ENCODE results near the gene RRM1. TPM values are rescaled to one million over a fixed set of nuclear protein-coding genes. Genes with fewer than 3 reads are reported as not detected.

Gene RRM1
- total and polyA plus RNA-seq, 9 of the 15 experiments (the other 6 are each of a cell fraction or from before 2014, with no cell fraction given), result 113 to 270 (median 163) TPM

DNA sequence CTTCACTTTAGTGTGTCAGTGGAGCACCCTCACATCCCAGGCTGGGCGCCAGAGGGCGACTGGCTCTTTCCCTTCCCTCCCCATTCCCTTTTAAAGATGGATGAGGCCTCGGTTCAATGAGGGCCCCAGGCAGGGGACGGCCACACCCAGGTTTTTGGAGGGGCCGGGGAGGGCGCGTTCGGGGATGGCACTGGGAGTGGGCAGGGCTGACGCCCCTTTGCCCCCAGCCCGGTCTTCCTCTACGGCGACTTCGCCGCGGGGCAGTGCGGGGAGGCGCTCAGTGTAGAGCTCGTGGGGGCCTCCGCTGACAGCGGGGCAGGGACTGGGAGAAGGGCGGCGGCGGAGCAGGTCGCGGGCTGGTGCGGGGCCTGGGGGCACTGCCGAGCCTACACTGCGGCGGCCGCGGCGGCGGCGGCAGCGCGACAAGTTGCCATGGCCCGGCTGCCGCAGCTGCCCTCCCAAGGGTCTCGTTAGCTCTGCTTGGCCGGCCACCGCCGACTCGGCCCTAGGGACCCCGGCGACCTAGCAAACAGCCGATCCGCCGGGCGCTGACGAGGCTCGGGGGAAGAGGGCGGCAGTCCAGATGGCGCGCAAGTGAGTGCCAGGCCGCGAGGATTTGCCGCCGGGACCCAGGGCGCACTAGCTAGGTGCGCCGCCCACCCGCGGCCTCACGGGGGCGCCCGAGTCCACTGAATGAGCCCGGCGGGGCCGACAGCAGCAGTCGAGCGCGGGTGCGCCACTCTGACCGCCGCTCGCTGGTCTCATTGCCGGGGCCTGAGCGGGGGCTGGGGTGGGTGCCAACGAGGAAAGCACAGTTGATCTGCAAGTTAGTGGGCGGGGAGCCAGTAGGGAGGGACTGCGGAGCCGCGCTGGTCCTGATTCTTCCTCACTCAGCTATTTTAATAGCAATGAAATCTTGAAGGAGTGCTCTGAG is 92.7 kb downstream of the RRM1 start (continued):
- TF ChIP-seq, protein P1, sequence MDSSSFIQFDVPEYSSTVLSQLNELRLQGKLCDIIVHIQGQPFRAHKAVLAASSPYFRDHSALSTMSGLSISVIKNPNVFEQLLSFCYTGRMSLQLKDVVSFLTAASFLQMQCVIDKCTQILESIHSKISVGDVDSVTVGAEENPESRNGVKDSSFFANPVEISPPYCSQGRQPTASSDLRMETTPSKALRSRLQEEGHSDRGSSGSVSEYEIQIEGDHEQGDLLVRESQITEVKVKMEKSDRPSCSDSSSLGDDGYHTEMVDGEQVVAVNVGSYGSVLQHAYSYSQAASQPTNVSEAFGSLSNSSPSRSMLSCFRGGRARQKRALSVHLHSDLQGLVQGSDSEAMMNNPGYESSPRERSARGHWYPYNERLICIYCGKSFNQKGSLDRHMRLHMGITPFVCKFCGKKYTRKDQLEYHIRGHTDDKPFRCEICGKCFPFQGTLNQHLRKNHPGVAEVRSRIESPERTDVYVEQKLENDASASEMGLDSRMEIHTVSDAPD (CRISPR knock-in tag; IDR thresholded peaks at IDR 0.05), result no peak
- TF ChIP-seq RBM25 (IDR thresholded peaks at IDR 0.05; ENCODE audit: low read depth, low read length, severe bottlenecking) (peak; percentile 35), GTF2A2 (tag; IDR thresholded peaks at IDR 0.05) (no peak), ZNF253 (CRISPR knock-in tag; conservative IDR thresholded peaks at IDR 0.05) (no peak), DACH1 (IDR thresholded peaks at IDR 0.05; ENCODE audit: partially characterized antibody) (no peak), KDM4B (IDR thresholded peaks at IDR 0.05; ENCODE audit: borderline replicate concordance in 2 of 2, low read depth in 1 of 2) (no peak), ZNF197 (CRISPR knock-in tag; IDR thresholded peaks at IDR 0.05; ENCODE audit: low read depth) (no peak), MCM3 (IDR thresholded peaks at IDR 0.05) (no peak), CBX2 (IDR thresholded peaks at IDR 0.05; ENCODE audit: insufficient read depth, low read length, poor library complexity, severe bottlenecking) (no peak), NUFIP1 (IDR thresholded peaks at IDR 0.05; ENCODE audit: partially characterized antibody) (no peak)
- TF ChIP-seq, protein P2, sequence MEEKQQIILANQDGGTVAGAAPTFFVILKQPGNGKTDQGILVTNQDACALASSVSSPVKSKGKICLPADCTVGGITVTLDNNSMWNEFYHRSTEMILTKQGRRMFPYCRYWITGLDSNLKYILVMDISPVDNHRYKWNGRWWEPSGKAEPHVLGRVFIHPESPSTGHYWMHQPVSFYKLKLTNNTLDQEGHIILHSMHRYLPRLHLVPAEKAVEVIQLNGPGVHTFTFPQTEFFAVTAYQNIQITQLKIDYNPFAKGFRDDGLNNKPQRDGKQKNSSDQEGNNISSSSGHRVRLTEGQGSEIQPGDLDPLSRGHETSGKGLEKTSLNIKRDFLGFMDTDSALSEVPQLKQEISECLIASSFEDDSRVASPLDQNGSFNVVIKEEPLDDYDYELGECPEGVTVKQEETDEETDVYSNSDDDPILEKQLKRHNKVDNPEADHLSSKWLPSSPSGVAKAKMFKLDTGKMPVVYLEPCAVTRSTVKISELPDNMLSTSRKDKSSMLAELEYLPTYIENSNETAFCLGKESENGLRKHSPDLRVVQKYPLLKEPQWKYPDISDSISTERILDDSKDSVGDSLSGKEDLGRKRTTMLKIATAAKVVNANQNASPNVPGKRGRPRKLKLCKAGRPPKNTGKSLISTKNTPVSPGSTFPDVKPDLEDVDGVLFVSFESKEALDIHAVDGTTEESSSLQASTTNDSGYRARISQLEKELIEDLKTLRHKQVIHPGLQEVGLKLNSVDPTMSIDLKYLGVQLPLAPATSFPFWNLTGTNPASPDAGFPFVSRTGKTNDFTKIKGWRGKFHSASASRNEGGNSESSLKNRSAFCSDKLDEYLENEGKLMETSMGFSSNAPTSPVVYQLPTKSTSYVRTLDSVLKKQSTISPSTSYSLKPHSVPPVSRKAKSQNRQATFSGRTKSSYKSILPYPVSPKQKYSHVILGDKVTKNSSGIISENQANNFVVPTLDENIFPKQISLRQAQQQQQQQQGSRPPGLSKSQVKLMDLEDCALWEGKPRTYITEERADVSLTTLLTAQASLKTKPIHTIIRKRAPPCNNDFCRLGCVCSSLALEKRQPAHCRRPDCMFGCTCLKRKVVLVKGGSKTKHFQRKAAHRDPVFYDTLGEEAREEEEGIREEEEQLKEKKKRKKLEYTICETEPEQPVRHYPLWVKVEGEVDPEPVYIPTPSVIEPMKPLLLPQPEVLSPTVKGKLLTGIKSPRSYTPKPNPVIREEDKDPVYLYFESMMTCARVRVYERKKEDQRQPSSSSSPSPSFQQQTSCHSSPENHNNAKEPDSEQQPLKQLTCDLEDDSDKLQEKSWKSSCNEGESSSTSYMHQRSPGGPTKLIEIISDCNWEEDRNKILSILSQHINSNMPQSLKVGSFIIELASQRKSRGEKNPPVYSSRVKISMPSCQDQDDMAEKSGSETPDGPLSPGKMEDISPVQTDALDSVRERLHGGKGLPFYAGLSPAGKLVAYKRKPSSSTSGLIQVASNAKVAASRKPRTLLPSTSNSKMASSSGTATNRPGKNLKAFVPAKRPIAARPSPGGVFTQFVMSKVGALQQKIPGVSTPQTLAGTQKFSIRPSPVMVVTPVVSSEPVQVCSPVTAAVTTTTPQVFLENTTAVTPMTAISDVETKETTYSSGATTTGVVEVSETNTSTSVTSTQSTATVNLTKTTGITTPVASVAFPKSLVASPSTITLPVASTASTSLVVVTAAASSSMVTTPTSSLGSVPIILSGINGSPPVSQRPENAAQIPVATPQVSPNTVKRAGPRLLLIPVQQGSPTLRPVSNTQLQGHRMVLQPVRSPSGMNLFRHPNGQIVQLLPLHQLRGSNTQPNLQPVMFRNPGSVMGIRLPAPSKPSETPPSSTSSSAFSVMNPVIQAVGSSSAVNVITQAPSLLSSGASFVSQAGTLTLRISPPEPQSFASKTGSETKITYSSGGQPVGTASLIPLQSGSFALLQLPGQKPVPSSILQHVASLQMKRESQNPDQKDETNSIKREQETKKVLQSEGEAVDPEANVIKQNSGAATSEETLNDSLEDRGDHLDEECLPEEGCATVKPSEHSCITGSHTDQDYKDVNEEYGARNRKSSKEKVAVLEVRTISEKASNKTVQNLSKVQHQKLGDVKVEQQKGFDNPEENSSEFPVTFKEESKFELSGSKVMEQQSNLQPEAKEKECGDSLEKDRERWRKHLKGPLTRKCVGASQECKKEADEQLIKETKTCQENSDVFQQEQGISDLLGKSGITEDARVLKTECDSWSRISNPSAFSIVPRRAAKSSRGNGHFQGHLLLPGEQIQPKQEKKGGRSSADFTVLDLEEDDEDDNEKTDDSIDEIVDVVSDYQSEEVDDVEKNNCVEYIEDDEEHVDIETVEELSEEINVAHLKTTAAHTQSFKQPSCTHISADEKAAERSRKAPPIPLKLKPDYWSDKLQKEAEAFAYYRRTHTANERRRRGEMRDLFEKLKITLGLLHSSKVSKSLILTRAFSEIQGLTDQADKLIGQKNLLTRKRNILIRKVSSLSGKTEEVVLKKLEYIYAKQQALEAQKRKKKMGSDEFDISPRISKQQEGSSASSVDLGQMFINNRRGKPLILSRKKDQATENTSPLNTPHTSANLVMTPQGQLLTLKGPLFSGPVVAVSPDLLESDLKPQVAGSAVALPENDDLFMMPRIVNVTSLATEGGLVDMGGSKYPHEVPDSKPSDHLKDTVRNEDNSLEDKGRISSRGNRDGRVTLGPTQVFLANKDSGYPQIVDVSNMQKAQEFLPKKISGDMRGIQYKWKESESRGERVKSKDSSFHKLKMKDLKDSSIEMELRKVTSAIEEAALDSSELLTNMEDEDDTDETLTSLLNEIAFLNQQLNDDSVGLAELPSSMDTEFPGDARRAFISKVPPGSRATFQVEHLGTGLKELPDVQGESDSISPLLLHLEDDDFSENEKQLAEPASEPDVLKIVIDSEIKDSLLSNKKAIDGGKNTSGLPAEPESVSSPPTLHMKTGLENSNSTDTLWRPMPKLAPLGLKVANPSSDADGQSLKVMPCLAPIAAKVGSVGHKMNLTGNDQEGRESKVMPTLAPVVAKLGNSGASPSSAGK (IDR thresholded peaks at IDR 0.05), result 0 out of 2 replicates have a peak, but pooled peaks have one; percentile 24
- TF ChIP-seq, protein P3, sequence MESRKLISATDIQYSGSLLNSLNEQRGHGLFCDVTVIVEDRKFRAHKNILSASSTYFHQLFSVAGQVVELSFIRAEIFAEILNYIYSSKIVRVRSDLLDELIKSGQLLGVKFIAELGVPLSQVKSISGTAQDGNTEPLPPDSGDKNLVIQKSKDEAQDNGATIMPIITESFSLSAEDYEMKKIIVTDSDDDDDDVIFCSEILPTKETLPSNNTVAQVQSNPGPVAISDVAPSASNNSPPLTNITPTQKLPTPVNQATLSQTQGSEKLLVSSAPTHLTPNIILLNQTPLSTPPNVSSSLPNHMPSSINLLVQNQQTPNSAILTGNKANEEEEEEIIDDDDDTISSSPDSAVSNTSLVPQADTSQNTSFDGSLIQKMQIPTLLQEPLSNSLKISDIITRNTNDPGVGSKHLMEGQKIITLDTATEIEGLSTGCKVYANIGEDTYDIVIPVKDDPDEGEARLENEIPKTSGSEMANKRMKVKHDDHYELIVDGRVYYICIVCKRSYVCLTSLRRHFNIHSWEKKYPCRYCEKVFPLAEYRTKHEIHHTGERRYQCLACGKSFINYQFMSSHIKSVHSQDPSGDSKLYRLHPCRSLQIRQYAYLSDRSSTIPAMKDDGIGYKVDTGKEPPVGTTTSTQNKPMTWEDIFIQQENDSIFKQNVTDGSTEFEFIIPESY (CRISPR knock-in tag; IDR thresholded peaks at IDR 0.05), result no peak
